ENCODE measurements around the gene LAMA2. TPM values are rescaled to one million over a fixed set of nuclear protein-coding genes. Genes with fewer than 3 reads are reported as not detected.

Gene LAMA2
- total RNA-seq, 1 donor from 2014 or later = 0.47 TPM

DNA sequence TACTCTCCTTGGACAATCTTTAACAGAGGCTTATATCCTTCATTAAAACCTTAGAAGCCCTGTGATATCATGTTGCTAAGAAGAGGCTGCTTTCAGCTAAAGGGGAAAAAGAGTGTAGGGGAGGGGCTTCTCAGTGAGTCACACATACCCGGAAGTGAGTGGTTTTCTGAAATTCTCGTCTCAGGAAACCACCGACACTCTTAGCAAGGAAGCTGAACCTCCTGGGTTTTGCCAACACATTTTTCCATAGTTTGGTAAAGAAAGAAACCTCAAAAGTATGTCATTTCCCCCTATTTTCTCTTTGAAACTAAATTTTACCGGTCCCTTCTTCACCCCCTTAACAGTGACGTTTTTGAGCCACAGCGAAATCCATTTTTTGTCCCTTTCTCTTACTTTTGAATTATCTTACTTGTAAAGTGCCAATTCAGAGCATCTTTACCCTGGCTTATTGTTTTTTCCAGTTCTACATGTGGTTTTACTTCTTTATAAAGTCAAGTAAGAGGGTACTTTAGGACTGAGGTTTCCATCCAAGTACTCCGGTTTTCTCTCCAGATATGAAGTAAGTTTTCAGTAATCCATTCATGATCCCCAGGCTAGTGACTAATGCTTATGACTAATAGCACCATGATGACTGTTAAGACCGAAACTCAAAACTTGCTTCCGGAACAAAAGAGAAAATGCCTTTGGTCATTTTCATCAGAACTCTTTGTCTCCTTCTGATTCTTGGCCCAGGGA lies 607.8 kb downstream of the LAMA2 start:
- peak; percentile 91 for DNase-seq
- Mint-ChIP-seq H3K4me1 (peaks cover 61% of the 10 kb centered on the region), H3K9me3 (peaks cover 10% of the 10 kb centered on the region), H3K36me3 (ENCODE audit: low read depth) (peaks cover 7% of the 10 kb centered on the region), H3K4me3 (peak overlapping the region; percentile 84), H3K27me3 (no peaks in the 10 kb centered on the region), H3K27ac (peak overlapping the region; percentile 98)
- intact Hi-C loops (cut with micrococcal nuclease) = loop anchor here (1.0 to 10.0 kb wide), 10 partner anchors 41 to 1518 kb away; partner anchors contain the start of gene L3MBTL3

DNA sequence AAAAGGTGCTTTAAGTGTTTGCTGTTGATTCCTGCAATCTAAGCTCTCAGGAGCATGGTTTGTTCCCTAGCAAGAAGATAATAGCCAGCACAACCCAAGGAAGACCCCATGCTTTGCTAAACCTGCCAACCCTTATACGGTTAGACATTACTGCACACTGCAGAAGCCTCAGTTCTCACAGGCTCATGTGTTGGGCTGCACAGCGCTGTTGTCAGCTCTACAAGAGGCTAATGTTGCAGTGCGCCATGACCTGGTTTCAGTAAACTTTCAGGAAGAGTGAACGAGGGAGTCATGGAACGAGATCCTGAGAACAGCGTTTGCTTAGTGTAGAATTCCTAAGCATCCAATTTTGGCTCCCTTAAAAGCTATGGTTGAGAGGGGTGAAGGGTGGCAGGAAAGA lies 608.5 kb downstream of the LAMA2 start:
- peak overlapping the region; percentile 84 for H3K4me3 Mint-ChIP-seq
- peaks cover 10% of the 10 kb centered on the region for H3K9me3 Mint-ChIP-seq
- peaks cover 60% of the 10 kb centered on the region for H3K4me1 Mint-ChIP-seq
- peaks cover 9% of the 10 kb centered on the region for H3K36me3 Mint-ChIP-seq (ENCODE audit: low read depth)
- intact Hi-C loops (cut with micrococcal nuclease) = loop anchor here (2.0 to 10.0 kb wide), 6 partner anchors 181 to 1519 kb away; partner anchors contain the start of gene L3MBTL3
- peak; percentile 62 for DNase-seq
- peak overlapping the region; percentile 98 for H3K27ac Mint-ChIP-seq
- no peaks in the 10 kb centered on the region for H3K27me3 Mint-ChIP-seq

DNA sequence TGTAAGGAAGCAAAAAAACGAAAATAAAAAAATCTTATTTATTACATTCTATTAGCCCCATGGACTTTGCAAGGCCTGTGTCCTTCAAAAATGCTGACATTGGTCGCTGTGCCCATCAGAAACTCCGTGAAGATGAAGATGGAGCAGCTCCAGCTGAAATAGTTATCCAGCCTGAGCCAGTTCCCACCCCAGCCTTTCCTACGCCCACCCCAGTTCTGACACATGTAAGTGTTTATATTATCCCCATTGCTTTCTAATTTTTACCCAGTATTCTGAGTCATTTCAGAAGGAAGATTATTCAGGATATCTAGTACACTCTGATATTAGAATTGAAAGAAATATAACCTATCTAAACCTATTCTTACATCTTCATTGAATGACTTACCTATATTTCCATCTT lies 609.3 kb downstream of the LAMA2 start:
- Mint-ChIP-seq H3K9me3 (peaks cover 10% of the 10 kb centered on the region), H3K4me1 (peaks cover 60% of the 10 kb centered on the region), H3K4me3 (no peak overlapping the region), H3K27me3 (no peaks in the 10 kb centered on the region), H3K27ac (peak overlapping the region; percentile 48), H3K36me3 (ENCODE audit: low read depth) (peaks cover 9% of the 10 kb centered on the region)
- DNase-seq = no peak
- intact Hi-C loops (cut with micrococcal nuclease) = loop anchor here (10.0 kb wide), 2 partner anchors 443 to 643 kb away; no protein-coding TSS in a partner anchor

DNA sequence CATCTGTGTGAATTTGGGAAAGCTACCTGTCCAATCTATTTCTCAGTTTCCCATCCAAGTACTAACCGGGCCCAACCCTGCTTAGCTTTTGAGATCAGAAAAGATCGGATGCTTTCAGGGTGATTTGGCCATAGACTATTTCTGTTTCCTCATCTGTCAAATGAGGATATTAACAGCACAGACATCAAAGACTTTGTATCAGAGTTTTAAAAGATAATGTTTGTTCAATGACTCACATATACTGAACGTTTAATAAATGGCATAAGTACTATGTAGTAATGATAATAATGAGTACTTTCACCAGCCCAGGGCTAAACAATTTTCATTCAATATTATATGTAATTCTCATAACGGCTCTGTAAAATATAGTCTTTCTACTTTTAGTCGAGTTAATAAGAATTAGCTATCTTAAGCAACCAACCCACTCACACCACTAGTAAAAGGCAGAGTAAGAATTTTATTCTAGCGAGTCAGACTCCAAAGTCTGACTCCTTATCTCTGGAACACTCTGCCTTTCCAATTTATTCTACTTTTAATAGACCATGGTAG lies 610.5 kb downstream of the LAMA2 start:
- no peaks in the 10 kb centered on the region for H3K27me3 Mint-ChIP-seq
- H3K4me3 Mint-ChIP-seq = no peak overlapping the region
- H3K27ac Mint-ChIP-seq = peak overlapping the region; percentile 41
- no peak for DNase-seq
- intact Hi-C loops (cut with micrococcal nuclease) = loop anchor here (10.0 kb wide), 2 partner anchors 441 to 641 kb away; no protein-coding TSS in a partner anchor
- H3K9me3 Mint-ChIP-seq = peaks cover 10% of the 10 kb centered on the region
- peaks cover 66% of the 10 kb centered on the region for H3K4me1 Mint-ChIP-seq
- H3K36me3 Mint-ChIP-seq (ENCODE audit: low read depth) = peaks cover 9% of the 10 kb centered on the region

DNA sequence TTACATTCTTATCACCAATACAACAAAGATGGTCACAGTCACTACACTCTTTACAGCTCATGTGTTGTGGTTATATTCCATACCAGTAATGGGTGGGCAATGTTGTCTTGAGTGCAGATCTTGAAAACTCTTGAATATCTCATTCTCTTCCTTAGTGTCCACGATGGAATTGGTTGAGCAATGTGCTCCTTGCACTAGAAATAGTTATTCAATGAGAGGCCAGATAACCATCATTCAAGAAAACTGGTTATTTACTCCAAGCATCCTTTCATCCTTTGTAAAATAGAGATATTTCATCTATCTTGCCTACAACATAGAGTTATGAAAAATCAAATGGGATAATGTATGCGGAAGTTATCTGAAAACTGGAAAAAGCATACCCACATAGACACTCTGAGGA lies 611.2 kb downstream of the LAMA2 start:
- Mint-ChIP-seq H3K36me3 (ENCODE audit: low read depth) (peaks cover 8% of the 10 kb centered on the region), H3K9me3 (peaks cover 10% of the 10 kb centered on the region), H3K4me3 (no peak overlapping the region), H3K27ac (no peak overlapping the region), H3K4me1 (peaks cover 65% of the 10 kb centered on the region), H3K27me3 (no peaks in the 10 kb centered on the region)
- intact Hi-C loops (cut with micrococcal nuclease) = loop anchor here (10.0 kb wide), 2 partner anchors 441 to 641 kb away; no protein-coding TSS in a partner anchor
- no peak for DNase-seq

DNA sequence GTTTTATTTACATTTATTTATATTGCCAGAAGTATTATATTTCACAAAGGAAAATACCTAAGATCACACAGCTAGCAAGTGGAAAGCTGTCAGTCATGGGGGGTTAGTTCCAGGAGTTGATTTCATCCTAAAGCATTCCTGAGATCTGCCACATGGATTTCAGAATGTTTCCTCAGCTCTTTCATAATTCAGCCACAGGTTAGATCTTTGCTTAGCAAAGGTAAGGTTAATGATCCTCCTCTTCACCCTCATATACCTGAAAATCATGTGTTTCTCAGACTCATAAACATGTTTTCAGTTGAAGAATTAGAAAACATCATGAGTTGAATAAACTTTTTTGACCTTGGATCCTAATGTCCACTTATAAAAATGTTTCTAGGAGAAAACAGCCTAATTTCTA lies 611.6 kb downstream of the LAMA2 start:
- intact Hi-C loops (cut with micrococcal nuclease) = loop anchor here (10.0 kb wide), 2 partner anchors 440 to 640 kb away; no protein-coding TSS in a partner anchor
- H3K27me3 Mint-ChIP-seq = no peaks in the 10 kb centered on the region
- no peak overlapping the region for H3K4me3 Mint-ChIP-seq
- H3K27ac Mint-ChIP-seq = no peak overlapping the region
- peaks cover 6% of the 10 kb centered on the region for H3K36me3 Mint-ChIP-seq (ENCODE audit: low read depth)
- DNase-seq = no peak
- peaks cover 10% of the 10 kb centered on the region for H3K9me3 Mint-ChIP-seq
- peaks cover 67% of the 10 kb centered on the region for H3K4me1 Mint-ChIP-seq

DNA sequence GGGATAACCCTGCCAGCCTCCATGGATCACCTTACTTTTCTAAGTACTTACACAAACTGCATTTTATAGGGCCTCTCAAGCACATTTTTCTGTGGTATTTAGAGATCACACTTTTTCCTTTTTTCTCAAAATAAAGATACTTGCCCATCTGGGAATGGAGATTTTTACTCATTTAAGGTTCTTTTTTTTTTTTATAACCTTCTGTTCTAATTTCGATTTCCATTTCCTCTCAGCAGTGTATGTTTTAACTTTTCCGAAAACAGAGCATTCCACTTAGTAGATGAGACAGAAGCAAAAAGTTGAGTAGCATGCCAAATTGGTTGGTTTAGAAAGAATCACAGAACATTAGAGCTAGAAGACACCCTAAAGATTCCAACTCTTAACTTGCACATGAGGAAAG lies 612.7 kb downstream of the LAMA2 start:
- Mint-ChIP-seq H3K4me1 (peaks cover 66% of the 10 kb centered on the region), H3K36me3 (ENCODE audit: low read depth) (peaks cover 6% of the 10 kb centered on the region), H3K9me3 (peaks cover 10% of the 10 kb centered on the region), H3K27ac (peak overlapping the region; percentile 90), H3K4me3 (peak overlapping the region; percentile 34), H3K27me3 (no peaks in the 10 kb centered on the region)
- no peak for DNase-seq
- intact Hi-C loops (cut with micrococcal nuclease) = loop anchor here (5.0 to 10.0 kb wide), 3 partner anchors 237 to 639 kb away; no protein-coding TSS in a partner anchor

DNA sequence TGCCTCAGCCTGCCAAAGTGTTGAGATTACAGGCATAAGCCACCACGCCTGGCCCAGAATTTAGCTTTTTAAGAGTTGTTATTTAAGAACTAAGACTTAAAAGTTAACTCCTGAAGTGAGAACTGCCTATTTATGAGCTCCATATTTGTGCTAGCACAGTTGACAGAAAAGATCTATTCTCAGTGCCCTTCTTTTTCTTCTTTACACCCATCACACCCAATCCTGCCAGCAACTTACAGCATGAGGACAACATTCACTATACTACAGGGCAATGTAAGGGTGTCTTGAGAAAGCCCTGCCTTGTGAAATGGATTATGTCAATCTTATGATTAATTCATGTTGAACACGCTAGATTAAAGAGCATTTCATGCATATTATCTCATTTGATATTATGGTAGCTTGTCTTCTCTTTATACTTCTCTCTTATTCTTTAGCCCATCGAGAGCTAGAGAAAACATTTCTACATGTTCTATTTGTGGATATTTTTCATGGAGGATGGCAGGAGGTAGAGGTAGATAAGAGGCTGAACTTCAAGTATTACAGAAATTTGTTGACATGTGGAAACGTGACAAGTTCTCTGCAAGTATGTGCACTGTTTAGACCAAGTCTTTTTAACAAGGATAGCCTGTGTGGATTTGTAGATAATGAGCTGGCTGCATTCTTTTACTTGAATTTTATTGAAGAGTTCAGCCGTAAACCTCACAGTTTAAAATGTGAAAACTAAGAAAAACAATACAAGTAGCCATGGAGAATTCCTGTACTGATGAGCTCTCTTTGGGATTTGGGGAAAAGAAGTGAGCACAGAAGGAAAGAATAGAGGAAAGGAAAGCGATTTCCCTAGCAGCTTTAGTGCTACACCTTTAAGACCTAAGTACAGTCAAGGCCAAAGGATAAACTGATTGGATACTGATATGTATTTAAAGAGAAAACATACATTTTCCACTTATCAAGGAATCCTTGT lies 614.8 kb downstream of the LAMA2 start:
- no peak overlapping the region for H3K27ac Mint-ChIP-seq
- no peaks in the 10 kb centered on the region for H3K27me3 Mint-ChIP-seq
- H3K36me3 Mint-ChIP-seq (ENCODE audit: low read depth) = peaks cover 6% of the 10 kb centered on the region
- peaks cover 10% of the 10 kb centered on the region for H3K9me3 Mint-ChIP-seq
- no peak overlapping the region for H3K4me3 Mint-ChIP-seq
- DNase-seq = no peak
- intact Hi-C loops (cut with micrococcal nuclease) = loop anchor here (2.0 to 10.0 kb wide), 6 partner anchors 77 to 637 kb away; no protein-coding TSS in a partner anchor
- peaks cover 63% of the 10 kb centered on the region for H3K4me1 Mint-ChIP-seq

DNA sequence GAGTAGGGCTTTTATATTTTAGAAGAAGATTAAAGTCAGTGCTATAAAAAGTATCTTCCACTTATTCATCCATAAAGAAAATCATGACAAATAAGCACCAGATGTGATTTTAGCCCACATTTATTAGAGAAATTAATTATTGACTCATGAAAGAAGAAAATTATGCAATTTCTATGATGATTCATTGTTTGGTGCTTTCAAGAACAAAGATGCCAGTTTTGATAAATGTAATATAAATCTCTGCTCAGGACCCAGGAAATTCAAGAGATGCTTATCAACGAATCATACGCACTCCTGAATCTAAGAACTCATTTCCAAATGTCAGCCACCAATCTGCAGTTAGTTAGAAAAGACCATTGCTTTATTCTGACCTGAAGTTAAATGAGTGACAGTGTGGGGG lies 615.6 kb downstream of the LAMA2 start:
- H3K4me3 Mint-ChIP-seq = peak overlapping the region; percentile 39
- H3K27ac Mint-ChIP-seq = peak overlapping the region; percentile 25
- peaks cover 5% of the 10 kb centered on the region for H3K36me3 Mint-ChIP-seq (ENCODE audit: low read depth)
- DNase-seq = no peak
- peaks cover 10% of the 10 kb centered on the region for H3K9me3 Mint-ChIP-seq
- H3K27me3 Mint-ChIP-seq = no peaks in the 10 kb centered on the region
- intact Hi-C loops (cut with micrococcal nuclease) = loop anchor here (2.0 to 10.0 kb wide), 6 partner anchors 76 to 636 kb away; no protein-coding TSS in a partner anchor
- peaks cover 62% of the 10 kb centered on the region for H3K4me1 Mint-ChIP-seq

DNA sequence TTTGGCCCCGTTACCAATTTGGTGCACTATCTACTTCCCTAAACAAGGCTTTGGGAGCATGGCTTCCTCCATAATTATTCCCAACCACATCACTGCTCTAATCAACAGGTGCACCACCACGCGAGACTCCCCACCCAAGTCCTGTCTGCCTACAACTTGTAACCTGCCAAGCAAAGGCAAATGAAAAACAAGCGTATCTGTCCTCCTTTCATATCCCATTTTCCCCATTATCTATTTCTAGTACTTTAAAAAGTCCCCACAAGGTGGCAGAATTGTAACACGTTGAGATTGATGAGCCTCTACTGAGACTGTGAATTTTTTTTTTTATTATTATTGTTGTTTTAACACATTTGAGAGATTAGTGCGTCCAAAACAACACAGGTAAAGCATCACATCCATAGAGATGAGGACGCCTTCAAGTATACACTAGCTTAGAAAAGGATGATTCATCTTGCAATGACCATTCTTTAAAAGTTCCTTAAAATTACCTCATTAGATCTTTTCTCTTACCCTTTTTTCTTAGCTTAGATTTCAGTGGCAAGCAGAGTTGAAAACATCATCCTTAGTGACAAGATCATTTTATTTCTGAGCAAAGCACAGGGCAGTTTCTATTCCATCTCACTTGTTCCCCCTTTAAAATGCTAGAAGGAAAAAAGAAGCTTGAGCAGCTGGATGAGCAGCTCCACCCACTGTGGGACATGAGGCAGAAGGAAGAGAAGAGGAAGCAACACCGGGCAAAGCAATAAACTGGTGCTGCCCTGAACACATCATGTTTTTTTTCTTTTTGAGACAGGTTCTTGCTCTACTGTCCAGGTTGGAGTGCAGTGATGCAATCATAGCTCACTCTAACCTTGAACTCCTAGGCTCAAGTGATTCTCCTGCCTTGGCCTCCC lies 616.3 kb downstream of the LAMA2 start:
- Mint-ChIP-seq H3K4me1 (peaks cover 58% of the 10 kb centered on the region), H3K27ac (peak overlapping the region; percentile 43)
- intact Hi-C loops (cut with micrococcal nuclease) = loop anchor here (1.0 to 10.0 kb wide), 7 partner anchors 68 to 636 kb away; no protein-coding TSS in a partner anchor

DNA sequence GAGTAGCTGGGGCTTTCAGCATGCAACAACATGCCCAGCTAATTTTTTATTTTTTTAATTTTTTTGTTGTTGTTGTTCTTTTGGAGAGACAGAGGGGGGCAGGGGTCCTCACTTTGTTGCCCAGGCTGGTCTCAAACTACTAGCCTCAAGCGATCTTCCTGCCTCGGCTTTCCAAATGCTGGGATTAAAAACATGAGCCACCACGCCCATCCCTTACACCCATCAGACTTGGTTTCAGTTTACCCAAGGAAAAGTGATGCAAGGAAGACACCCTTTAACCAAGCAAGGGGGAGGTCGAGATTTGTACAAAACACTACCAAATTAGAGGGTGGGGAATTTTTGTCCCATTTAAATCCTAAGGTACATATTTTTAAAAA lies 616.9 kb downstream of the LAMA2 start:
- Mint-ChIP-seq H3K27ac (no peak overlapping the region), H3K9me3 (peaks cover 4% of the 10 kb centered on the region), H3K27me3 (no peaks in the 10 kb centered on the region), H3K4me3 (no peak overlapping the region), H3K36me3 (ENCODE audit: low read depth) (peaks cover 5% of the 10 kb centered on the region), H3K4me1 (peaks cover 52% of the 10 kb centered on the region)
- no peak for DNase-seq
- intact Hi-C loops (cut with micrococcal nuclease) = loop anchor here (1.0 to 10.0 kb wide), 7 partner anchors 67 to 635 kb away; no protein-coding TSS in a partner anchor

More for the DNA sequence above, 616.3 kb downstream of the LAMA2 start:
- no peaks in the 10 kb centered on the region for H3K27me3 Mint-ChIP-seq
- H3K4me3 Mint-ChIP-seq = peak overlapping the region; percentile 39
- H3K36me3 Mint-ChIP-seq (ENCODE audit: low read depth) = peaks cover 5% of the 10 kb centered on the region
- DNase-seq = peak; percentile 80
- H3K9me3 Mint-ChIP-seq = peaks cover 7% of the 10 kb centered on the region

DNA sequence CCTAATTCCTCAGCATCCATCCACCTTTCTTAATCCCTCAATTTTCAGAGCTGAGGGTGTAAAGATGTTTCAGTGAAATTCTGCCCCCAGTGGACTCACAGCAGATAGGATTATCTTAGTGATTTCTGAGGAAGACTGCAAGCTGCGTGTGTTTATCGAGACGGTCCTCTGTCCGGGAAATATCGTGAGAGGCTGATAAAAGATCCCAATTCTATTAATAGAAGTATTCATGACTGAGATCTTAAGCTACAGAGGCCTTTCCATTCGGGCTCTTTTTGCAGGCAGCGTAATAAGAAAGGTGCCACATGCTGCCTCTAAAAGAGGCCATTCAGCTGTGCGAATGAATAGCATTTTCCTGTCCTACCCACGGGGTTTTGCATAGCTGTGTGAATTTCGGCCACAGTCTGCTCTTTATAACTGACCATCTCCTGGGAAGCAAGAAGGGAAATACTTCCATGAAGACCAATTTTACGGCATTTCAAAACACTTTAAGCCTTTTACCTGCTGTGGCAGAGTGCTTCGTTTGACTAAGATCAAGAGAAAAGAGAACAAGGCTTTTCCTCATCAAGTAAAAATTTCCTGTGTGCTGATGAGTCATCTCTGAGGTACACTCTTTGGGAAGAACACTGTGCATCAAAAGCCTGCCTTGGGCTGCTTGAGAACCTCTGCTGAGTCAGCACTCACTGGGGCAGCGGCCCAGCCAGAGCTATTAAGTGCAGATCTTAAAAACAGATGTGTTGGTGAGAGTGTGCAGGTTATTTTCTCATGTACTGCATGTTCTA lies 618.2 kb downstream of the LAMA2 start:
- DNase-seq = peak; percentile 63
- H3K36me3 Mint-ChIP-seq (ENCODE audit: low read depth) = no peaks in the 10 kb centered on the region
- H3K27ac Mint-ChIP-seq = peak overlapping the region; percentile 29
- no peak overlapping the region for H3K4me3 Mint-ChIP-seq
- intact Hi-C loops (cut with micrococcal nuclease) = no loop called here
- H3K27me3 Mint-ChIP-seq = no peaks in the 10 kb centered on the region
- peaks cover 38% of the 10 kb centered on the region for H3K4me1 Mint-ChIP-seq
- no peaks in the 10 kb centered on the region for H3K9me3 Mint-ChIP-seq

All from activated CD4-positive, alpha-beta T cell treated with anti-CD3 and anti-CD28 coated beads, Interleukin-2, amount 10 ng/mL, durations not matched to agents 24 days and 14 days (primary cell).